Activated CD4-positive, alpha-beta T cell treated with anti-CD3 and anti-CD28 coated beads, Interleukin-2, amount 10 ng/mL, durations not matched to agents 7 days and 5 days (primary cell): Measurements from ENCODE around the gene PILRB. TPM values are rescaled to one million over a fixed set of nuclear protein-coding genes. Genes with fewer than 3 reads are reported as not detected.

Experiments
- CTCF ChIA-PET: fragments of 350-600 bp; sonication (Branson Sonifier 250); formaldehyde crosslinking; loops from one replicate; lab custom pipeline; 2021; ENCODE audit warnings: antibody characterized with exemption; lab: Charles Lee
- POLR2A ChIA-PET: fragments of 350-600 bp; sonication (Branson Sonifier 250); formaldehyde crosslinking; loops from one replicate; lab custom pipeline; 2021; ENCODE audit warnings: antibody characterized with exemption; lab: Charles Lee
- DNase-seq: peaks from one replicate; pipeline ENCODE4 v3.0.0-alpha.2; 2020
- H3K27ac Mint-ChIP-seq: one replicate; pipeline ENCODE4 v1.8.0; 2021; ENCODE audit warnings: mild to moderate bottlenecking, moderate library complexity, mixed read lengths
- H3K27me3 Mint-ChIP-seq: one replicate; pipeline ENCODE4 v1.8.0; 2021; ENCODE audit warnings: mixed read lengths
- H3K36me3 Mint-ChIP-seq: one replicate; pipeline ENCODE4 v1.8.0; 2021; ENCODE audit warnings: low read depth, mixed read lengths
- H3K4me1 Mint-ChIP-seq: one replicate; pipeline ENCODE4 v1.8.0; 2021; ENCODE audit warnings: mixed read lengths
- H3K4me3 Mint-ChIP-seq: one replicate; pipeline ENCODE4 v1.8.0; 2021; ENCODE audit warnings: mild to moderate bottlenecking, moderate library complexity, mixed read lengths
- H3K9me3 Mint-ChIP-seq: one replicate; pipeline ENCODE4 v1.8.0; 2021; ENCODE audit warnings: mixed read lengths
- total RNA-seq, 2 experiments: library from RNA; stranded (reverse); gene quantifications; one replicate each; pipeline ENCODE4 v1.2.3, GENCODE V29; 2021

Gene PILRB
- total RNA-seq, 2 experiments from 2014 or later: 50.6 to 56.2 TPM

GRCh38 chr7:100402241-100402640, 44.3 kb downstream of the PILRB start:
- peaks cover 20% of the 10 kb centered on the region for H3K27me3 Mint-ChIP-seq
- CTCF ChIA-PET: interaction anchor here (0.5 to 1.1 kb wide), 4 partner anchors 11 to 269 kb away, joined by 3 read pairs; no protein-coding TSS in a partner anchor
- no peaks in the 10 kb centered on the region for H3K36me3 Mint-ChIP-seq
- POLR2A ChIA-PET: no interaction called here
- peaks cover 15% of the 10 kb centered on the region for H3K4me1 Mint-ChIP-seq
- no peak overlapping the region for H3K4me3 Mint-ChIP-seq
- no peak for DNase-seq
- H3K9me3 Mint-ChIP-seq: no peaks in the 10 kb centered on the region
- no peak overlapping the region for H3K27ac Mint-ChIP-seq

GRCh38 chr7:100406767-100407166, 48.9 kb downstream of the PILRB start:
- CTCF ChIA-PET: interaction anchor here (0.6 to 2.3 kb wide), 8 partner anchors 11 to 197 kb away, joined by 3 to 7 read pairs (median 4); partner anchors contain the start of gene ZCWPW1
- H3K4me3 Mint-ChIP-seq: no peak overlapping the region
- H3K27me3 Mint-ChIP-seq: peaks cover 9% of the 10 kb centered on the region
- DNase-seq: no peak
- H3K4me1 Mint-ChIP-seq: peaks cover 3% of the 10 kb centered on the region
- no peak overlapping the region for H3K27ac Mint-ChIP-seq
- POLR2A ChIA-PET: no interaction called here
- no peaks in the 10 kb centered on the region for H3K36me3 Mint-ChIP-seq
- H3K9me3 Mint-ChIP-seq: no peaks in the 10 kb centered on the region

DNA sequence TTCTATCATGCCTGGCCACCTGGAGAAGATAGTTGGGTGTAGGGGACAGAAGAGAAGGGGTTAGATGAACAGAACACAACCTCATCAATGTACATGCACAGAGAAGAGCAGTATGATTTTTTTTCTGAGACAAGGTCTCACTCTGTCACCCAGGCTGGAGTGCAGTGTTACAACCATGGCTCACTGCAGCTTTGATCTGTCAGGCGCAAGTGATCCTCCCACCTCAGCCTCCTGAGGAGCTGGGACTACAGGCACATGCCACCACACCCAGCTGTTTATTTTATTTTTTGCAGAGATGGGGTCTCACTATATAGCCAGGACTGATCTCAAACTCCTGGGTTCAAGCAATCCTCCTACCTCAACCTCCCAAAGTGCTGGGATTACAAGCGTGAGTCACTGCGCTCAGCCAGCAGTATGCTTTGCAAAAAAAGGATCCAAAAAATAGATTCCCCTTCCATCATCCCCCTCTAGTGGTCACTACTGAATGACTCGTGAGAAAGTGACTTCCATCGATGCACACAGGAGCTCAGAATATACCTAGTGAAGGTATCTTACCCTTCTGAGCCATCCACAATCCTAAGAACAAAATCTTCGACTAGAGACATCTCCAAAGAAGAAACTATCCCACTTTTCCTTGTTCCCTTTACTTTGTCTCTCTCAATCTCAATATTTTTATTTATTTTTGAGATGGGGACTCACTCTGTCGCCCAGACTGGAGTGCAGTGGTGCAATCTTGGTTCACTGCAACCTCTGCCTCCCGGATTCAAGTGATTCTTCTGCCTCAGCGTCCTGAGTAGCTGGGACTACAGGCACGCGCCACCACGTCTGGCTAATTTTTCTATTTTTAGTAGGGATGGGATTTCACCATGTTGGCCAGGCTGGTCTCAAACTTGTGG, 49.6 kb downstream of the PILRB start:
- H3K36me3 Mint-ChIP-seq: no peaks in the 10 kb centered on the region
- ChIA-PET POLR2A (interaction anchor here (0.6 kb wide), 1 partner anchor 60 kb away, joined by 6 read pairs; no protein-coding TSS in a partner anchor), CTCF (interaction anchor here (0.6 to 2.3 kb wide), 18 partner anchors 9 to 386 kb away, joined by 3 to 8 read pairs (median 4); partner anchors contain the start of genes MBLAC1 and ZCWPW1)
- DNase-seq: peak; percentile 64
- H3K27ac Mint-ChIP-seq: no peak overlapping the region
- no peak overlapping the region for H3K4me3 Mint-ChIP-seq
- peaks cover 9% of the 10 kb centered on the region for H3K27me3 Mint-ChIP-seq
- peaks cover 3% of the 10 kb centered on the region for H3K4me1 Mint-ChIP-seq
- H3K9me3 Mint-ChIP-seq: no peaks in the 10 kb centered on the region

DNA sequence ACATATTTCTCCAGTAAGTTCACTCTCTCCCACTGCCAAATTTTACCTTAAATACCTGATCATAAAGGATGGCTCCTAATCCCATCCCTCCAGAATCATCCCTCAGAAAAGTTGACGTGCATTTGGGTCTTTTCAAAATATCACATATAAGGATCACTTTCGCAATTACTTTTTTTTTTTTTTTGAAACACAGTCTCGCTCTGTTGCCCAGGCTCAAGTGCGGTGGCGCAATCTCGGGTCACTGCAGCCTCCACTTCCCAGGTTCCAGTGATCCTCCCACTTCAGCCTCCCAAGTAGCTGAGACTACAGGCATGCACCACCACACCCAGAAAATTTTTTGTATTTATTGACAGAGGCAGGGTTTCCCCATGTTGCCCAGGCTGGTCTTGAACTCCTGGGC, 53.2 kb downstream of the PILRB start:
- peaks cover 11% of the 10 kb centered on the region for H3K4me1 Mint-ChIP-seq
- no peak for DNase-seq
- ChIA-PET CTCF (interaction anchor here (1.0 kb wide), 1 partner anchor 18 kb away, joined by 3 read pairs; the partner anchor contains the start of gene ZCWPW1), POLR2A (no interaction called here)
- no peak overlapping the region for H3K4me3 Mint-ChIP-seq
- no peak overlapping the region for H3K27ac Mint-ChIP-seq
- no peaks in the 10 kb centered on the region for H3K36me3 Mint-ChIP-seq
- H3K27me3 Mint-ChIP-seq: no peaks in the 10 kb centered on the region
- no peaks in the 10 kb centered on the region for H3K9me3 Mint-ChIP-seq

DNA sequence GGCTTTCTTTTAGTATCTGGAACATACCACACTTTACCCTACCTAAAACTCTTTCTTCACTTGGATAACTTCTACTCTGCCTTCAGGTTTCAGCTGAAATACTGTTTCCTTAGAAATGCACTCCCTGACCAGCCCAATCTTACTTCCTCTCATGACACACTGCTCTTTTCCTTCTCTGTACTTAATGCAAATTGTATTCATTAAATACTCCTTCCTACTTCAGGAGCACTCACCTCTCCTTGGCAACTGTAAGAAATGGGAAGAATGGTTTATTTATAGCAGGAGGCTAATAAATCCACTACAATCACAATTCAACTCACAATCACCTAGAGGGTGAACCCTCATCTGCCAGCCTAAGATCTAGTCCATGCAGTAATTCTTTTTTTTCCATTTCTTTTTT, 55.4 kb downstream of the PILRB start:
- Mint-ChIP-seq H3K4me3 (no peak overlapping the region), H3K27me3 (no peaks in the 10 kb centered on the region), H3K4me1 (peaks cover 8% of the 10 kb centered on the region), H3K9me3 (no peaks in the 10 kb centered on the region), H3K36me3 (no peaks in the 10 kb centered on the region), H3K27ac (peak overlapping the region; percentile 34)
- DNase-seq: no peak
- CTCF ChIA-PET: interaction anchor here (0.9 kb wide), 1 partner anchor 11 kb away, joined by 3 read pairs; no protein-coding TSS in a partner anchor
- POLR2A ChIA-PET: no interaction called here

GRCh38 chr7:100413889-100414288, 56.0 kb downstream of the PILRB start:
- no peaks in the 10 kb centered on the region for H3K27me3 Mint-ChIP-seq
- no peak overlapping the region for H3K4me3 Mint-ChIP-seq
- POLR2A ChIA-PET: no interaction called here
- peaks cover 8% of the 10 kb centered on the region for H3K4me1 Mint-ChIP-seq
- DNase-seq: no peak
- H3K27ac Mint-ChIP-seq: no peak overlapping the region
- no peaks in the 10 kb centered on the region for H3K36me3 Mint-ChIP-seq
- H3K9me3 Mint-ChIP-seq: no peaks in the 10 kb centered on the region
- CTCF ChIA-PET: interaction anchor here (0.9 to 1.3 kb wide), 2 partner anchors 10 to 299 kb away, joined by 3 to 6 read pairs; no protein-coding TSS in a partner anchor

GRCh38 chr7:100415448-100415847, 57.5 kb downstream of the PILRB start:
- H3K4me3 Mint-ChIP-seq: no peak overlapping the region

More at GRCh38 chr7:100415448-100415847, 57.5 kb downstream of the PILRB start:
- ChIA-PET POLR2A (no interaction called here), CTCF (interaction anchor here (0.6 to 1.4 kb wide), 5 partner anchors 8 to 285 kb away, joined by 3 to 5 read pairs (median 4); partner anchors contain the start of gene ZCWPW1)
- DNase-seq: no peak
- H3K27ac Mint-ChIP-seq: no peak overlapping the region
- H3K36me3 Mint-ChIP-seq: no peaks in the 10 kb centered on the region
- H3K9me3 Mint-ChIP-seq: no peaks in the 10 kb centered on the region
- H3K4me1 Mint-ChIP-seq: peaks cover 8% of the 10 kb centered on the region
- peaks cover 3% of the 10 kb centered on the region for H3K27me3 Mint-ChIP-seq

Other genes starting within 250 kb of the PILRB start
- 10 to 100 TPM; 60.1 to 65.5 TPM for gene TAF6, start 238.8 kb upstream of the PILRB start, total RNA-seq
- gene CNPY4, start 238.5 kb upstream of the PILRB start, total RNA-seq: 10 to 100 TPM; 40.5 to 40.7 TPM
- 1 to 10 TPM; 2.3 to 3.6 TPM for gene MBLAC1, start 231.2 kb upstream of the PILRB start, total RNA-seq
- gene LAMTOR4, start 209.2 kb upstream of the PILRB start, total RNA-seq: 100 to 1,000 TPM; 124 to 172 TPM
- gene TRAPPC14, start 199.4 kb upstream of the PILRB start, total RNA-seq: 10 to 100 TPM; 54.0 to 54.6 TPM
- gene GAL3ST4, start 189.5 kb upstream of the PILRB start, total RNA-seq: 10 to 100 TPM; 14.2 to 15.6 TPM
- gene GPC2, start 180.7 kb upstream of the PILRB start, total RNA-seq: 10 to 100 TPM; 13.9 to 20.9 TPM
- gene STAG3, start 180.2 kb upstream of the PILRB start, total RNA-seq: 10 to 100 TPM; 24.2 to 24.7 TPM
- gene PVRIG, start 138.2 kb upstream of the PILRB start, total RNA-seq: 10 to 100 TPM; 61.2 to 66.6 TPM
- gene SPDYE3, start 50.4 kb upstream of the PILRB start, total RNA-seq: not detected
- 1 to 10 TPM; 1.8 to 2.7 TPM for gene PILRA, start 15.4 kb downstream of the PILRB start, total RNA-seq
- 1 to 10 TPM; 2.4 to 2.7 TPM for gene ZCWPW1, start 70.6 kb downstream of the PILRB start, total RNA-seq
- gene MEPCE, start 71.7 kb downstream of the PILRB start, total RNA-seq: 10 to 100 TPM; 49.1 to 50.5 TPM
- gene PPP1R35, start 78.4 kb downstream of the PILRB start, total RNA-seq: 10 to 100 TPM; 67.9 to 77.9 TPM
- 1 to 10 TPM; 3.0 to 4.1 TPM for gene SPACDR, start 106.1 kb downstream of the PILRB start, total RNA-seq
- gene TSC22D4, start 121.1 kb downstream of the PILRB start, total RNA-seq: 100 to 1,000 TPM; 113 to 128 TPM
- gene NYAP1, start 125.8 kb downstream of the PILRB start, total RNA-seq: under 1 TPM; 0.23 to 0.32 TPM
- 10 to 100 TPM; 43.0 to 45.3 TPM for gene AGFG2, start 181.1 kb downstream of the PILRB start, total RNA-seq
- gene SAP25, start 215.8 kb downstream of the PILRB start, total RNA-seq: 10 to 100 TPM; 34.6 to 36.1 TPM
- 100 to 1,000 TPM; 189 to 217 TPM for gene LRCH4, start 228.0 kb downstream of the PILRB start, total RNA-seq
- gene FBXO24, start 228.2 kb downstream of the PILRB start, total RNA-seq: 1 to 10 TPM; 1.3 to 1.5 TPM
- 10 to 100 TPM; 17.3 to 18.3 TPM for gene PCOLCE, start 244.2 kb downstream of the PILRB start, total RNA-seq